A673 (cell line): ENCODE data around the gene JMJD7. TPM values are rescaled to one million over a fixed set of nuclear protein-coding genes. Genes with fewer than 3 reads are reported as not detected.
A peak's percentile ranks its signal among the peaks of the same experiment; 100 is the strongest.

Source experiments
- BruUV-seq: library from RNA; stranded (reverse); fragments of 400-500 nt; replicated peaks from 2 replicates; lab custom pipeline; 2021; lab: Mats Ljungman, UMichigan
- CTCF ChIA-PET: fragments of 300-600 bp; sonication (Branson Sonifier 250); formaldehyde crosslinking; loops from one replicate; lab custom pipeline; 2022; ENCODE audit warnings: antibody characterized with exemption; lab: Charles Lee
- POLR2A ChIA-PET: fragments of 300-600 bp; sonication (Branson Sonifier 250); formaldehyde crosslinking; loops from one replicate; lab custom pipeline; 2022; ENCODE audit warnings: antibody characterized with exemption; ENCODE audit not compliant: low non-redundant PET; lab: Charles Lee
- DNase-seq: peaks from one replicate; pipeline ENCODE4 v3.0.0-alpha.2; 2015; ENCODE audit warnings: low spot score
- H3K27ac ChIP-seq: fragments of 200-600 bp; sonication (generic); 2 replicates; pipeline ENCODE4 v1.5.1; 2016; ENCODE audit warnings: mixed run types, low read depth, mild to moderate bottlenecking, mixed read lengths, antibody characterized with exemption, low read length; ENCODE audit not compliant: poor library complexity, severe bottlenecking
- H3K27me3 ChIP-seq: fragments of 200-600 bp; sonication (generic); replicated peaks from 2 replicates; pipeline ENCODE4 v1.6.1; 2017; ENCODE audit warnings: mixed run types, low read depth, mild to moderate bottlenecking, mixed read lengths, antibody characterized with exemption, low read length; ENCODE audit not compliant: insufficient read depth, poor library complexity
- H3K36me3 ChIP-seq: fragments of 200-600 bp; sonication (generic); 2 replicates; pipeline ENCODE4 v1.6.1; 2016; ENCODE audit warnings: mixed run types, mild to moderate bottlenecking, mixed read lengths, antibody characterized with exemption, low read length; ENCODE audit not compliant: insufficient read depth, poor library complexity, severe bottlenecking
- H3K4me1 ChIP-seq: fragments of 200-600 bp; sonication (generic); 2 replicates; pipeline ENCODE4 v1.6.1; 2017; ENCODE audit warnings: mixed run types, mild to moderate bottlenecking, mixed read lengths, antibody characterized with exemption, low read length; ENCODE audit not compliant: insufficient read depth, poor library complexity, severe bottlenecking
- H3K4me3 ChIP-seq: fragments of 200-600 bp; sonication (generic); 2 replicates; pipeline ENCODE4 v1.5.1; 2016; ENCODE audit warnings: low read depth, mixed run types, mild to moderate bottlenecking, mixed read lengths, low read length; ENCODE audit not compliant: poor library complexity, severe bottlenecking
- H3K9me3 ChIP-seq: fragments of 200-600 bp; sonication (generic); 2 replicates; pipeline ENCODE4 v1.6.1; 2016; ENCODE audit warnings: mixed run types, low read depth, mild to moderate bottlenecking, mixed read lengths, antibody characterized with exemption, low read length; ENCODE audit not compliant: poor library complexity, severe bottlenecking
- CTCF ChIP-seq: fragments of 300-800, 200-600 bp; sonication (generic); conservative IDR thresholded peaks from 2 replicates; pipeline ENCODE4 v1.5.1; 2017; ENCODE audit warnings: low read depth, mild to moderate bottlenecking, antibody characterized with exemption, low read length, moderate library complexity, mixed read lengths
- EZH2 ChIP-seq: fragments of 200-600 bp; sonication (generic); IDR thresholded peaks from 2 replicates; pipeline ENCODE4 v1.6.1; 2017; ENCODE audit warnings: borderline replicate concordance, low read depth, mild to moderate bottlenecking, mixed read lengths, antibody characterized with exemption, low read length; ENCODE audit not compliant: poor library complexity, severe bottlenecking
- intact Hi-C: fragments of 100-400 bp; cut with micrococcal nuclease; formaldehyde crosslinking; loops from one replicate; pipeline ENCODE4 v1.10.0; 2022; ENCODE audit not compliant: unreplicated experiment
- total RNA-seq: library from RNA; stranded (reverse); gene quantifications from 2 replicates; pipeline ENCODE4 v1.2.3, GENCODE V29; 2021

Gene JMJD7
- total RNA-seq, 1 experiment from 2014 or later: 18.8 TPM

- Histone ChIP-seq H3K4me3 (no peak overlapping the region), H3K36me3 (no peaks in the 10 kb centered on the region), H3K27ac (no peak overlapping the region), H3K27me3 (no peaks in the 10 kb centered on the region), H3K4me1 (peaks cover 13% of the 10 kb centered on the region), H3K9me3 (no peaks in the 10 kb centered on the region)
- no peak for TF ChIP-seq EZH2
- no peak for TF ChIP-seq CTCF
- POLR2A ChIA-PET: no interaction called here
- DNase-seq: peak; percentile 65
- CTCF ChIA-PET: no interaction called here
- no TSS peak for BruUV-seq
- intact Hi-C loops: no loop called here
Measured at GRCh38 chr15:41839781-41840491, 12.0 kb downstream of the JMJD7 start.

GRCh38 chr15:41840673-41841072 lies 12.8 kb downstream of the JMJD7 start:
- BruUV-seq: no TSS peak
- no peak for TF ChIP-seq CTCF
- no peak for TF ChIP-seq EZH2
- ChIA-PET CTCF (no interaction called here), POLR2A (no interaction called here)
- no peaks in the 10 kb centered on the region for H3K36me3 ChIP-seq
- no peak for DNase-seq
- no peaks in the 10 kb centered on the region for H3K9me3 ChIP-seq
- intact Hi-C loops: no loop called here
- no peak overlapping the region for H3K4me3 ChIP-seq
- H3K27ac ChIP-seq: no peak overlapping the region
- H3K4me1 ChIP-seq: peaks cover 13% of the 10 kb centered on the region
- no peaks in the 10 kb centered on the region for H3K27me3 ChIP-seq

GRCh38 chr15:41841131-41841530 lies 13.2 kb downstream of the JMJD7 start:
- Histone ChIP-seq H3K36me3 (peaks cover 2% of the 10 kb centered on the region), H3K27ac (no peak overlapping the region), H3K27me3 (no peaks in the 10 kb centered on the region), H3K9me3 (no peaks in the 10 kb centered on the region), H3K4me3 (no peak overlapping the region), H3K4me1 (peaks cover 13% of the 10 kb centered on the region)
- POLR2A ChIA-PET: no interaction called here
- intact Hi-C loops: no loop called here
- BruUV-seq: no TSS peak
- TF ChIP-seq EZH2: no peak
- no peak for TF ChIP-seq CTCF
- no peak for DNase-seq
- CTCF ChIA-PET: no interaction called here
